GM10266 (cell line): Measurements from ENCODE around the gene PTGFRN.

Experiments
- DNase-seq: peaks from one replicate; pipeline ENCODE4 v3.0.0; 2012; ENCODE audit errors: extremely low spot score
- CTCF ChIP-seq: IDR thresholded peaks from 2 replicates; pipeline ENCODE4 v1.5.1; 2012; ENCODE audit warnings: mild to moderate bottlenecking, low read depth; ENCODE audit not compliant: control insufficient read depth, insufficient read depth; ENCODE audit errors: missing control alignments

PTGFRN gene

DNA sequence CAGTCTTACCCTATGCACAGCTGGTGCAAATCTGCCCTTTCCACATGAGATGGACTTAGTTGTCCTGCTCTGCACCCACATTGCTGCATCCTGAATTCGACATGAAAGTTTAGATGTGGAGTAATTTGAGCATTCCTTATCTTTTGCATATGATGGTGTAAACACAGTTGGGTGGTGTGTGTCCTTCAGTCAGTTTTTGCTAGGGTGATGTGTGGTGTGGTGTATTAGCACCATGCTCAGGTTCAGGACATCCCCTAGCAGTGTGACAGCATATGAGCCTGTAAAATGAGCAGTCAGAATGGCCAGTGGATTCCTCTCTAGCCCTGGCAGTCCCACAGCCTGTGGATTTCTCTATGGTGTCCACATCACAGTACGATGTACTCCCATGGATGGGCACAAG lies 49.3 kb downstream of the PTGFRN start:
- no peak for DNase-seq
- no peak for TF ChIP-seq CTCF

GRCh38 chr1:116961606-116962005 lies 51.9 kb downstream of the PTGFRN start:
- DNase-seq, result no peak

DNA sequence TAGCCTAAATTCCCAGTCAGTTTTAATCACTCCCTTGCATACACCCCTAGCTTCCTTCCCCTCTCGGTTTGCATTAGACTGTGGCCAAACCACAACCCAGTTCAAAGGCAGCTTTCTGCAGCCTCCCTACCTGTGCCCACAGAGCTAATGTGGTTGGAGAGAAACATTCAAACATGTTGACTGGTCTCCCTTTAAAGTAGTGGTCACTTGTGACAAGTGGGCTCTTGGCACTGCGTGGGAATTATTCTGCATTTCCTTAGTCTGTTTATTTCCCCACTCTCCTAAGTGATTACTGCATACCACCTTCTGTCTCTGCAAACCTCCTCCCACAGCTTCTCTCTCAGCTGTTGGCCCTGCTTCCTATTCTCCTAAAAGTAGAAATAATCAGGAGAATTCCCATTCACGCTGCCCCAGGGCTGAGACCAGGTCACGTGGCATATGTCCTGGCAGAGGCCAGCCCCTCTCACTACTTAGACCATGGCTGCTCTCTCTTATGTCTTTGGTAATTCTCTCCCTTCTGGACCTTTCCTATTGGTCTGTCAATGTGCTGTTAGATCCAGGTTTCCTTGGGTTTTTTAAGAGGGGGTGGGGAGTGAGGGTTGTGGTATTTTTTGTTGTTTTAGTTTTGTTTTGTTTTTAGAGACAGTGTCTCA lies 53.4 kb downstream of the PTGFRN start:
- DNase-seq, result no peak
- no peak for TF ChIP-seq CTCF

More at GRCh38 chr1:116961606-116962005, 51.9 kb downstream of the PTGFRN start:
- no peak for TF ChIP-seq CTCF

- no peak for TF ChIP-seq CTCF
- DNase-seq, result no peak
These were observed 57.1 kb downstream of the PTGFRN start for GRCh38 chr1:116966791-116967190.

GRCh38 chr1:116968724-116969123 lies 59.0 kb downstream of the PTGFRN start:
- no peak for TF ChIP-seq CTCF
- DNase-seq, result no peak

- TF ChIP-seq CTCF, result no peak
- DNase-seq, result no peak
These were observed 61.6 kb downstream of the PTGFRN start for GRCh38 chr1:116971258-116971860.

DNA sequence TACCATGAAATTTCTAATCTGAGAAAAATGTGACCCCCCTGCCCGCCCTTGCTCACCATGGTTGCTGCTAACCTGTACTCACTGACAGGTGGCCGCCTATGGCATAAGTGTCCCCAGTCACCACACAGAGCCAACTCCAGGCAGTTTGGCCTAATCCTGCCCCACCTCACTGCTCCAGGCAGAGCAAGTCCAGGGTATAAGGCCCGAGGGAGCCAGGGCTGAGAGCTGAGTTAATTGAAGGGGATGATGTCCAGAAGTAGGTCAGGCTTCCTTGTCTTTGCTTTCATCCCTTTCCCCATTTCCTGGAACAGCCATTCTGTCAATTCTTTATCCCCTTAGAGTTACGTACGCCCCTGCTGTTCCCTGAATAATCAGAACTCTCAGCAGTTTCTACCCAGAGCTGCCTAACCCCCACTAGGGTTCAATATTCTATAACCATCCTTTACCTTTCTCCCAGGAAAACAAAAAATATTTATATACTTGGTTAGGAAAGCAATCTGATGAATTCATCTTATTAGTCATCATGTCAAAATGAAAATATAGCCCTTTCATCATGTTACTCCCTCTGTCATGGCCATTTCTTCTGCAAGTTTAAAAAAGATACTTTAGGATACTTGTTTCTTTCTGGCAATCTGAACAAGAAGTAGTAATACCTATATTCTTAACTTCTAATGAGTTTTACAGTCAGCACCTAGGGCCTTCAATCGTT lies 62.4 kb downstream of the PTGFRN start:
- TF ChIP-seq CTCF, result no peak

More for the DNA sequence above, 62.4 kb downstream of the PTGFRN start:
- no peak for DNase-seq
